MCF 10A (cell line): ENCODE measurements around the gene GNA15. TPM values are rescaled to one million over a fixed set of nuclear protein-coding genes. Genes with fewer than 3 reads are reported as not detected.

ENCODE experiments used
- BruUV-seq: library from RNA; stranded (reverse); fragments of 400-500 nt; replicated peaks from 2 replicates; lab custom pipeline; 2021; lab: Mats Ljungman, UMichigan
- CTCF ChIA-PET: fragments of 300-600 bp; sonication (Branson Sonifier 250); formaldehyde crosslinking; extraction: SDS; loops from one replicate; lab custom pipeline; 2021; ENCODE audit warnings: antibody characterized with exemption, inconsistent platforms; lab: Yijun Ruan, JAX
- POLR2A ChIA-PET: fragments of 300-600, 350-650 bp; sonication (Branson Sonifier 250); formaldehyde crosslinking; extraction: SDS; loops from one replicate; lab custom pipeline; 2020; ENCODE audit warnings: antibody characterized with exemption, inconsistent platforms; lab: Yijun Ruan, JAX
- DNase-seq: peaks from one replicate; pipeline ENCODE4 v3.0.0-alpha.2; 2018; ENCODE audit not compliant: unreplicated experiment
- H3K27ac Mint-ChIP-seq: one replicate; pipeline ENCODE4 v1.8.0; 2022; ENCODE audit warnings: mild to moderate bottlenecking, low read depth, mixed read lengths; ENCODE audit not compliant: unreplicated experiment
- H3K27me3 Mint-ChIP-seq: one replicate; pipeline ENCODE4 v1.8.0; 2022; ENCODE audit warnings: mixed read lengths; ENCODE audit not compliant: insufficient read depth, unreplicated experiment
- H3K36me3 Mint-ChIP-seq: one replicate; pipeline ENCODE4 v1.8.0; 2022; ENCODE audit warnings: mild to moderate bottlenecking, moderate library complexity, mixed read lengths; ENCODE audit not compliant: insufficient read depth, unreplicated experiment
- H3K4me1 Mint-ChIP-seq: one replicate; pipeline ENCODE4 v1.8.0; 2022; ENCODE audit warnings: mixed read lengths; ENCODE audit not compliant: insufficient read depth, unreplicated experiment
- H3K4me3 Mint-ChIP-seq: one replicate; pipeline ENCODE4 v1.8.0; 2022; ENCODE audit warnings: mild to moderate bottlenecking, moderate library complexity, mixed read lengths; ENCODE audit not compliant: unreplicated experiment
- H3K9me3 Mint-ChIP-seq: one replicate; pipeline ENCODE4 v1.8.0; 2022; ENCODE audit warnings: mixed read lengths; ENCODE audit not compliant: unreplicated experiment
- CTCF ChIP-seq: fragments of 200-600 bp; IDR thresholded peaks from one replicate; pipeline ENCODE4 v1.8.0; 2022; ENCODE audit warnings: antibody characterized with exemption, mild to moderate bottlenecking; ENCODE audit not compliant: unreplicated experiment
- intact Hi-C: fragments of 100-400 bp; cut with micrococcal nuclease; formaldehyde crosslinking; loops from 2 replicates; pipeline ENCODE4 v1.14.1; 2022
- total RNA-seq: library from RNA; stranded (reverse); gene quantifications from 2 replicates; pipeline ENCODE4 v1.2.3, GENCODE V29; 2022

GNA15 gene
- total RNA-seq, 1 experiment from 2014 or later: 47.1 TPM

GRCh38 chr19:3115411-3115810, 20.4 kb upstream of the GNA15 start:
- Mint-ChIP-seq H3K36me3 (peaks cover 25% of the 10 kb centered on the region), H3K4me3 (no peak overlapping the region), H3K27ac (peak overlapping the region; percentile 63), H3K27me3 (no peaks in the 10 kb centered on the region), H3K4me1 (no peaks in the 10 kb centered on the region), H3K9me3 (no peaks in the 10 kb centered on the region)
- no peak for TF ChIP-seq CTCF
- intact Hi-C loops: no loop called here
- CTCF ChIA-PET: interaction anchor here (1.1 to 3.0 kb wide), 3 partner anchors 10 to 29 kb away, joined by 3 to 14 read pairs (median 5); no protein-coding TSS in a partner anchor
- POLR2A ChIA-PET: no interaction called here
- BruUV-seq: no TSS peak
- no peak for DNase-seq

GRCh38 chr19:3115916-3116602, 19.8 kb upstream of the GNA15 start:
- no peak for TF ChIP-seq CTCF
- no peak overlapping the region for H3K4me3 Mint-ChIP-seq
- H3K9me3 Mint-ChIP-seq: no peaks in the 10 kb centered on the region
- no peaks in the 10 kb centered on the region for H3K4me1 Mint-ChIP-seq
- H3K27ac Mint-ChIP-seq: peak overlapping the region; percentile 63
- ChIA-PET CTCF (interaction anchor here (0.8 to 3.0 kb wide), 5 partner anchors 10 to 40 kb away, joined by 3 to 14 read pairs (median 5); no protein-coding TSS in a partner anchor), POLR2A (no interaction called here)
- H3K27me3 Mint-ChIP-seq: no peaks in the 10 kb centered on the region
- no TSS peak for BruUV-seq
- peak; percentile 59 for DNase-seq
- peaks cover 25% of the 10 kb centered on the region for H3K36me3 Mint-ChIP-seq
- intact Hi-C loops: no loop called here

DNA sequence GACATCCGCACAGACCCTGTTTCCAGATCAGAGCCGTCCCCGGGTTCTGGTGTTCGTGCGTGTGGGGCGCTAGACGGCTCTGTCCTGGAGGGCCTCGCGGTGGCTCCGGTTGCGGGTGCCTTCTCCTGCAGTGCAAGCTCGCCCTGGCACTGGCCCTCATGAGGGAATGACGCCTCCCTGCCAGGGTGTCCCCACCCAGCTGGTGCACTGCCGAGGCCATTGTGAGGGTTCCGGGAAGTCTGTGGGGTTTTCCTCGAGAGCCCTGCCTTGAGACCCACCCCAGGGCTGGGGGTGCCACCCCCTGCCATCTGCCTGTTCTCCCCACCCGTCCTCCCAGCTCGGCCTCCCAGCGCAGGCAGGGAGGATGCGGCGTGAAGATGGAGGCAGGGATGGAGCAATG, 19.2 kb upstream of the GNA15 start:
- POLR2A ChIA-PET: no interaction called here
- intact Hi-C loops: no loop called here
- no peak for DNase-seq
- Mint-ChIP-seq H3K27me3 (no peaks in the 10 kb centered on the region), H3K27ac (no peak overlapping the region), H3K36me3 (peaks cover 26% of the 10 kb centered on the region), H3K9me3 (no peaks in the 10 kb centered on the region), H3K4me1 (no peaks in the 10 kb centered on the region), H3K4me3 (no peak overlapping the region)
- CTCF ChIA-PET: interaction anchor here (0.7 to 3.0 kb wide), 6 partner anchors 9 to 159 kb away, joined by 4 to 14 read pairs (median 5); no protein-coding TSS in a partner anchor
- no TSS peak for BruUV-seq
- TF ChIP-seq CTCF: no peak

DNA sequence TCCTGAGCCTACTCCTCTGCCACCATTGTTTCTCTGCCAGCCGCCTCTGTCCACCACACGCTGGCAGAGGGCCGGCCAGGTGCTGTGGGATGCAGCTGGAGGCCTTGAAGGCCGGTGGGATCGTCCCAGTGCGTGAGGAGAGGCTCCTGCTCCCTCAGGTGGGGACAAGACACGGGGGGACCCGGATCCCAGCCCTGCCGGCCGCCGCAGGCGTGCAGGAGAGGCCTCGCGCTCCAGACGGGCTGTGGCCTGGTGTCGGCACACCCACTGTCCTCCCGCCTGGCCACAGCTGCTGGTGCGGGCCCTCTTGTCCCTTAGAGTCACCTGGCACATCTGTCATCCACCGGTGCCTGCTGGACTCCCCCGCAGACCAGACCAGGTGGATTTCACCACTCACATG, 18.1 kb upstream of the GNA15 start:
- H3K36me3 Mint-ChIP-seq: peaks cover 29% of the 10 kb centered on the region
- POLR2A ChIA-PET: no interaction called here
- no peak overlapping the region for H3K27ac Mint-ChIP-seq
- no peaks in the 10 kb centered on the region for H3K4me1 Mint-ChIP-seq
- no peaks in the 10 kb centered on the region for H3K9me3 Mint-ChIP-seq
- intact Hi-C loops: no loop called here
- no peak overlapping the region for H3K4me3 Mint-ChIP-seq
- no TSS peak for BruUV-seq
- CTCF ChIA-PET: interaction anchor here (0.5 to 1.2 kb wide), 3 partner anchors 9 to 46 kb away, joined by 3 to 5 read pairs (median 4); no protein-coding TSS in a partner anchor
- no peak for DNase-seq
- H3K27me3 Mint-ChIP-seq: no peaks in the 10 kb centered on the region
- no peak for TF ChIP-seq CTCF
